ENCODE measurements around the gene TBL2.
A peak's percentile ranks its signal among the peaks of the same experiment; 100 is the strongest.
"Not testable (repeated sequence)": the region's sequence is repeated elsewhere in the genome, so short reads cannot be mapped to it uniquely, and the experiment has no call there.

The TBL2 gene

DNA sequence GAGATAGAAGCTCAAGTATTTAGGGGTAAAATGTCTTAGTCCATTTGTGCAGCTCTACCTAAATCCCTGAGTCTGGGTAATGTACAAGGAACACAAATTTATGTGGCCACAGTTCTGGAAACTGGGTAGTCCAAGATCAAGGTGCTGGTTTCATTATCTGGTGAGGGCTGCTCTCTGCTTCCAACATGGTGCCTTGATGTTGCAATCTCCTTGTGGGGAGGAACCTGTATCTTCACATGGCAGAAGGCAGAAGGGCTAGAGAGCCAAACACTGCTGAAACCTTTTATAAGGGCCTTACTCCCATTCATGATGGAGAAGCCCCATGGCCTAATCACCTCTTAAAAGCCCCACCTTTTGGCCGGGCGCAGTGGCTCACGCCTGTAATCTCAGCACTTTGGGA is 47.6 kb downstream of the TBL2 start:
- DNase-seq (ENCODE audit: low spot score) = no peak

DNA sequence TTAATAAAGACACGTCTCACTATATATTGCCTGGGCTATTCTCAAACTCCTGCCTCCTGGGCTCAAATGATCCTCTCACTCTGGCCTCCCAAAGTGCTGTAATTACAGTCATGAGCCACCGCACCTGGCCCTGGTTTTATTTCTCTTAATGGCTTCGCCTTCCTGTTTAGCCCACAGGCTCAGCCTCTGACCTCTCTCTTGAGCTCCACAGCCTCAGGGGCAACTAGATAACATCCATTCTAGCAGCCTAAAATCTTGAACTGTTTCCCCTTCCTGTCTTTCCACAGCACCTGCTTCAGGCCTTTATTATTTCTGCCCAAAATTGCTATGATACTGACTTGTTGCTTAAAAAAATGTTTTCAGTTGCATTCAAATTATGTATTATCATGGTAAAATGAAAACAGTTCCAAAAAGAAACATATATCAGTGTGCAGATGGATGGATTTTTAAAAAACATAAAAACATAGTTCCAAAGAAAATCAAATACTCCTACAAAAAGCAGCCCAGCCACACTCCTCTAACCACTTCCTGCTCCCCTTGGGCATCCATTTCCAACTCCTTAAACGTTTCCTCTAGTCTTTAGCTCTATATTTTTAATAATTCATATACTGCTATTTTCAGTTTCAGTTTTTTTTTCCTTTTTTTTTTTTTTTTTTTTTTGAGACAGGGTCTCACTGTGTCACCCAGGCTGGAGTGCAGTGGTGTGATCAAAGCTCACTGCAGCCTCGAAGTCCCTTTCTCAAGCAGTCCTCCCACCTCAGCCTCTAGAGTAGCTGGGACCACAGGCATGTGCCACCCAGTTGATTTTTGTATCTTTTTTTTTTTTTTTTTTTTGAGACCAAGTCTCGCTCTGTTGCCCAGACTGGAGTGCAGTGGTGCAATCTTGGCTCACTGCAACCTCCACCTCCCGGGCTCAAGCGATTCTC is 51.2 kb downstream of the TBL2 start:
- DNase-seq (ENCODE audit: low spot score) = no peak

DNA sequence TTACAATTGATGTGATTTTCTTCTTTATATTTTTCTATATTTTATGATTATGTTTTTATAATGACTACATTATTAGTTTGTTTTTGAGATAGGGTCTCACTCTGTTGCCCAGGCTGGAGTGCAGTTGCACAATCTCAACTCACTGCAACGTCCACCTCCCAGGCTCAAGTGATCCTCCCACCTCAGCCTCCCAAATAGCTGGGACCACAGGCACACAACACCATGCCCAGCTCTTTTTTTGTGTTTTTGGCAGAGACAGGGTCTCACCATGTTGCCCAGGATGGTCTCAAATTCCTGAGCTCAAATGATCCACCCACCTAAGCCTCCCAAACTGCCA is 52.3 kb downstream of the TBL2 start:
- not testable (repeated sequence) for DNase-seq (ENCODE audit: low spot score)

DNA sequence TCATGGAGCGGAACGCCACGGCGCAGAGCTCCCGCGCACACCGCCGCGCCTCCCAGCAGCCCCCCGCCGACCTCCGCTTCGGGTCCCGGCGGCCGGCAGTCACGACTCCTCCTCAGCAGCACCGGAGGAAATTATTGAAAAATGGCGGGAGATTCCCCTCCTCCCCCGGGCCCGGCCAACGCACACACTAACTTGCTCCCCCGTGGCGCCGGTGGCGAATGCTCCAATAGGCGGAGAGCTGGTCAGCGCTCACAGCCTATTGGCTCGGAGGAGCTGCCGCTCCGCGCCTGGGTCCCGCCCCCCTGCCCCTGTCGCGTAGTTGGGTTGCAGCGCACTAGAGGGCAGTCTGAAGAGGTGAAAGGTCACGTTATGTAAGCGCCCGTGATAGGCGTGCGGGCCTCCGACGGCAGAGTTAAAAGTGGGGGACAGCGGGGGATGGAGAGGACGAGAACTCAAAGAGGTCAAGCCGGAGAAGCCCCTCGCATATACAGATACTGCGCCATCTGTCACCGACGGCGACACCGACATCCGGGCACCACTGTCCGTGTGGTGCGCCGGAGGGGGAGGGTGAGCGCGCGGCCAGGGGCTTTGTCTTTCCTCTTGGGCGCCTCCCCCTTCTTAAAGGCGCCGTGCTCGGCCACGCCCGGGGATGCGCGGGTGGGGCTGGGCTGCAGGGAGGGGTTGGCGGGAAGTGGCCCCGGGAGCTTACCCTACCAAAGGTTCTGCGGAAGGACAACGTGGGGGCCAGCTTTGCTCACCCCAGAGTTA is 56.1 kb downstream of the TBL2 start, which contains the start of gene BAZ1B:
TSS of gene BAZ1B (minus strand) at position 189 of the 768 bp plus-strand sequence. CDS start 360 bp downstream, outside the sequence.
- DNase-seq (ENCODE audit: low spot score) = peak; percentile 100

DNA sequence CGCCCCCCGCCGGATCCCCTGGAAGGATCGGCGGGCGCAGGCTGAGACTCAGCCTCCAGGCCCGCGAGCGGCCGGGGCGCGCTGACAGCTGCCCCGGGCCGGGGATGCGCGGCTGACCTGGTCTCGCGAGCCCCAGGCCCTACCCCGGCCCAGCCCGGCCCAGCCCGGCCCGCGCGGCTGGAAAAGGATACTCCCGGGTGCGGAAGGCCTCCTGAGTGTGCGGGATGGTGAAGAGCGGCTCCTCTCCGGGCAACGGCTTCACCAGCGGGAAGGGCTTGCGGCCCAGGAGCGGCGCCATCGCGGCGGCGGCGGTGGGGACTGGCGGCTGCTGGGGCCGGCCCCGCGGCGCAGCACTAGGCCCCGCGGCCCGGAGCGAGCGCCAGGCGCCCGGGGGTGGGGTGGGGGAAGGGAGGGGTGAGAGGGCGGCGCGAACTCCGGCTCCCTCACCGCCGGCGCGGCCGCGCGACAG is 56.7 kb downstream of the TBL2 start:
- peak; percentile 81 for DNase-seq (ENCODE audit: low spot score)

DNA sequence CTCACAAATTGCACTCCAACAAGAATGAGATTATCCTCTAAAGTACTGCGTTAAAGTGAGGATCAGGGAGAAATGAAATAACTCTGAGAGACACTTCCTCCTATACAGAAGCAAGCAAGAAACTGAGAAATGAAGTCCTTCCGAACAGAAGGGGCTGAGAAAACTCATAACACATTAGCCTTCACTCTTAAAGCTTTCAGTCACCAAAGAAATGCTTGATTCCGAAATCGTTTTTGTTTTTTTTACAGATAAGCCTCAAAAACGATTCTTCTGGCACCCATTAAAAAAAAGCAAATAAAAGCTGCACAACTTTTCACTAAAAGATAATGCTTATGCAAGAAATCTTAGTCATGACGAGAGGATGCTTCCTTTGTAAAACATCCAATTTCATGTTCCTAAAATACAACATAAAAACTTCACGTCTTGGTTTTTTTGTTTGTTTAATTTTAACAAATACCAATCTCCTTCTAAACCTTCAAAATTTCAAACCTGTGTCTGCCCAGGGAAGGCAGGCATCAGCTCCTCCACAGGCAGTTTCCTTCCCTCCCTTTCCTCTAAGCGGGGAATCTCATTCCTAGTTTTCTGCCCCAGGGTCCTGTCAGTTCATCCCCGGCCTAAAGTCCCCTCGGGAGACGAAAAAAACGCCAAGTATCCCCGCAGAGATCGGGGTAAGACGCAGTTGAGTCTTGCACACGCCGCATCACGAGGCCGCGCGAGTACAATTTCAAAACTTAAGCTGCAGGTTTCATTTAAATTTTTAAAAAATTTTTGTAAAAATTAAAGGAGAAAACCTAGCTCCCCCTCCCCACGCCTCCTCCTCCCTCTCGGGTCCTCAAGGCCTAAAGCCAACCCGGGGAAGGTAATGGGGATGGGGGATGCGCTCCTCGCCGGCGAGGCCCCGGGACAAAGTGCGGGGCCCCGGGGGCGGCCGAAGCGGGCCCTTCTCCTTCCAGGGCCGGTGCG is 57.4 kb downstream of the TBL2 start:
- DNase-seq (ENCODE audit: low spot score) = peak; percentile 45

DNA sequence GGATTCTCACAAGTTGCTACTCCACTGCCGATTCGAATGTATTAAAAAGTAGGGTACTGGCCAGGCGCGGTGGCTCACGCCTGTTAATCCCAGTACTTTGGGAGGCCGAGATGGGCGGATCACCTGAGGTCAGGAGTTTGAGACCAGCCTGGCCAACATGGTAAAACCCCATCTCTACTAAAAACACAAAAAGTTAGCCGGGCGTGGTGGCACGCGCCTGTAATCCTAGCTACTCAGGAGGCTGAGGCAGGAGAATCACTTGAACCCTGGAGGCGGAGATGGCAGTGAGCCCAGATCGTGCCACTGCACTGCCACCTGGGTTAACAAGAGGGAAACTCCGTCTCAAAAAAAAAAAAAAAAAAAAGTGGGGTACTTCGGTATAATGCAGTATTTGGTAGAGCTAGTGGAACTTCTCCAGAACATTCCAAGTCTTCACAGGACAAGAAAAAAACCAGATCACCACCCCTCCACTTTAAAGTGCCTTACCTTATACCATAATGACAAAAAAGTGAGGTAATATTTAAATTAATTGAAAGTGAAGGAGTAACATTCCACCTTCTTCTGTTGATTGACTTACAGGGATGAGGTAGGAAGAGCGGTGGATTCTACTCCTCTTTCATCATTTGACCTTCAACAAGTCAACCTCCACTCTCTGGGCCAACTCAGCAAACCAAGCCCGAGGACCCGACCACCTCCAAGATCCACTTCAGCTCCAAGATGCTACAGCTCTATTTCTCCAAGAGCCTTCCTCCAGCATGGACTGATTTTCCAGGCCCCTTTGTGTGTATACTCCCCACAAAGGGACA is 58.3 kb downstream of the TBL2 start:
- DNase-seq (ENCODE audit: low spot score) = peak; percentile 14

DNA sequence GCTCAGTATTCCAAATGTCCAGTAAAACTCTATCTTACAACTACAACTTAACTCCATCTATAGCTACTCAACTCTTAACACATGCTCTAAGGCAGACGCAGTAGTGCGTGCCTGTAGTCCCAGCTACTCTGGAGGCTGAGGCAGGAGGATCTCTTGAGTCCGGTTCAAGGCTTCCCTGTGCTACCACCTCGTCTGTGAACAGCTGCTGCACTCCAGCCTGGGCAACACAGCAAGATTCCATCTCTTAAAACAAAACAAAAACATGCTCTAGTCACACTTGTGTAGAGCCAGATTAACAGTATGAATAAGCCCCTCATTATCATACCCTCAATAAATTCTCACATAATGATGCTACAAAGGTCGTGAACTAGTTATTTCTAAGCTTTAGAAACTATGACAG is 59.9 kb downstream of the TBL2 start:
- no peak for DNase-seq (ENCODE audit: low spot score)
